Effector memory CD4-positive, alpha-beta T cell (primary cell): ENCODE data around the gene GDNF.
"Not testable (repeated sequence)": the region's sequence is repeated elsewhere in the genome, so short reads cannot be mapped to it uniquely, and the experiment has no call there.

Experiments
- DNase-seq, 3 donors: peaks; one replicate each; pipeline ENCODE4 v3.0.0-alpha.2; 2020
- H3K27ac ChIP-seq: 2 replicates; pipeline ENCODE4 v1.7.0; 2013; ENCODE audit warnings: mild to moderate bottlenecking, low read length, moderate library complexity; ENCODE audit not compliant: insufficient read depth, poor library complexity, severe bottlenecking
- H3K27me3 ChIP-seq: replicated peaks from 2 replicates; pipeline ENCODE4 v1.7.0; 2013; ENCODE audit warnings: mild to moderate bottlenecking, low read length; ENCODE audit not compliant: insufficient read depth, control insufficient read depth, poor library complexity, severe bottlenecking
- H3K36me3 ChIP-seq: 2 replicates; pipeline ENCODE4 v1.7.0; 2013; ENCODE audit warnings: mild to moderate bottlenecking, low read length, moderate library complexity; ENCODE audit not compliant: control insufficient read depth, insufficient read depth
- H3K4me1 ChIP-seq: 2 replicates; pipeline ENCODE4 v1.7.0; 2013; ENCODE audit warnings: low read length, mild to moderate bottlenecking; ENCODE audit not compliant: control insufficient read depth, insufficient read depth, poor library complexity, severe bottlenecking
- H3K4me3 ChIP-seq: 2 replicates; pipeline ENCODE4 v1.7.0; 2013; ENCODE audit warnings: low read length, low read depth, mild to moderate bottlenecking; ENCODE audit not compliant: insufficient read depth, poor library complexity, severe bottlenecking
- H3K9me3 ChIP-seq: 2 replicates; pipeline ENCODE4 v1.7.0; 2013; ENCODE audit warnings: mild to moderate bottlenecking, low read length, moderate library complexity; ENCODE audit not compliant: control insufficient read depth

Gene GDNF

DNA sequence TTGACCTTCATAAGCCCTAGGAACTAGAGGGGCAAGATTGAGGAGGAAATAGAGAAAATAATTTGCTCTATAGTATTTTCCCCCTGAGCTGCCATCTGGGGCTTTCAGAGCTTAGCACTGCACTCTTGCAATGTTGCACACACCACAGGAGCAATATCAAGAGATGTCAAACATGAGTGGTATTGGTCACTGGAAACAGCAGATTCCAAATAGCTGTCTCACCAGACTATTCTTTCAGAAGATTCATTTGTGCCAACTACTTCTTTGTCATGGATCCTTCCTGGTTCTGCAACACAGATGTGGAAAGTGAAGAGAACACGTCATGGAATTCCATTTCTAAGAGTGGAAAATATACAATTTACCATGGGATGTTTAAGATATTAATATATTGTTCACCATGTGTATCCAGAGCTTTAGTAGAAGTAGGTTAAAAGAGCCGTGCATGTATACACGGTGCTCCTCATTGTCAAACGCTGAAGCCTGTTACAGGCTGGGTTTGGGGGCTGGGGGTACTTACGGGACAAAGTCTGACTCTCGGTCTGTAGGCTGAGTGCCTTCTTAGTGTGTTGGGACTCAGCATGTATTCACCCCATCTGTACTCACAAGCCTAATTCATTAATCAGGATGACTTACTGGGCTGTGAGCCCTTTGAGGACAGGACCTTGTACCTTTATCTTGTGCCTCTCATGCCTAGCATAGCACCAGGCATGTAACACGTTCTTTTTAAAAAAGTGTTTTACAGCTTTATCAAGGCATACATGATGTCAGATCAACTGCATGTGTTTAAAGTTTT lies 31.4 kb upstream of the GDNF start:
- Histone ChIP-seq H3K4me3 (no peak overlapping the region), H3K9me3 (no peaks in the 10 kb centered on the region), H3K27ac (no peak overlapping the region), H3K36me3 (no peaks in the 10 kb centered on the region), H3K27me3 (no peaks in the 10 kb centered on the region), H3K4me1 (no peaks in the 10 kb centered on the region)
- no peak for DNase-seq

DNA sequence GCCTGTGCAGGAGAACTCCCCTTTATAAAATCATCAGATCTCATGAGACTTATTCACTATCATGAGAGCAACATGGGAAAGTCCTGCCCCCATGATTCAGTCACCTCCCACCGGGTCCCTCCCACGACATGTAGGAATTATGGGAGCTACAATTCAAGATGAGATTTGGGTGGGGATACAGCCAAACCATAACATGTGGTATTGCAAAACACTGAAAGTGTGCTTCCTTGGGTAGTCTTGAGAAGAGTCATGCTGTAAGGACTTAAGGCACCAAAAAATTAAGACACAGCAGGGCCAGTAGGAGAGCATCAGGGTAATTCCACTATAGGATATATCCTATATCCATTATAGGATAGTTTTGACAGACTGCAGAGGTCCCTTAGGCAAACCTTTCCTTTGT lies 29.4 kb upstream of the GDNF start:
- no peaks in the 10 kb centered on the region for H3K4me1 ChIP-seq
- H3K9me3 ChIP-seq, result no peaks in the 10 kb centered on the region
- no peak for DNase-seq
- no peaks in the 10 kb centered on the region for H3K36me3 ChIP-seq
- H3K27me3 ChIP-seq, result no peaks in the 10 kb centered on the region
- no peak overlapping the region for H3K4me3 ChIP-seq
- H3K27ac ChIP-seq, result no peak overlapping the region

DNA sequence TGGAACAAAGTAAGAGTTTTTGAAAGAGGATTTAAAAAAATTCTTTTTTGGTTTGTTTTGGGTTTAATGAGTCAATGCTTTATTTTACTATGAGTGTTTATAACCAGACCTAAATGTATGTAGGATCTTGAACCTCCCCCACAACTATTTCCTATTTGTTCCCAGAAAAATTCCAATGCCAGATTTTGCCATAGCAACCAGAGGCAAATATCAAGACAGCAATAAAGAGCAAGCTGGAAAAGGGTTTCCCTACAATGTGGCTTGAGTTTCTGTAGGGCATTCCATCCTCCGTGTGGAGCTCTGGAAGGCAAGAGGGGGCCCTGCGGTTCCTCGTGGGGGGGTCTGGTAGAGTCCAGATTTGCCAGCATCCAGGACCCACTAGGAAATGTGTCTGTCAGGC lies 27.8 kb upstream of the GDNF start:
- no peaks in the 10 kb centered on the region for H3K36me3 ChIP-seq
- no peak overlapping the region for H3K27ac ChIP-seq
- no peaks in the 10 kb centered on the region for H3K27me3 ChIP-seq
- H3K4me3 ChIP-seq, result no peak overlapping the region
- no peaks in the 10 kb centered on the region for H3K9me3 ChIP-seq
- H3K4me1 ChIP-seq, result no peaks in the 10 kb centered on the region
- no peak for DNase-seq

DNA sequence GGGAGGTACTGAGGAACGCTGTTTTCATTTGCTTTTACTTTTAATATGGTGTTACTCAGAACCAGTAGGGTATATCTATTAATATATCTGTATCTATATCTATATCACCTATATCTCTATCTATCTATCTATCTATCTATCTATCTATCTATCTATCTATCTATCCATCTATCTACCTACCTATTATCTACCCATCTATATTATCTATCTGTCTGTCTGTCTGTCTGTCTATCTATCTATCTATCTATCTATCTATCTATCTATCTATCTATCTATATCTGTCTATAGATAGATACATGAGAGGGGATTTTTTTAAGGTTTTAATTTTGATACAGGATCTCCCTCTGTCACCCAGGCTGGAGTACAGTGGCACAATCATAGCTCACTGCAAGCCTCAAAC lies 23.1 kb upstream of the GDNF start:
- H3K27ac ChIP-seq, H3K4me1 ChIP-seq, DNase-seq, H3K4me3 ChIP-seq, H3K27me3 ChIP-seq, H3K9me3 ChIP-seq, H3K36me3 ChIP-seq: not testable (repeated sequence)

DNA sequence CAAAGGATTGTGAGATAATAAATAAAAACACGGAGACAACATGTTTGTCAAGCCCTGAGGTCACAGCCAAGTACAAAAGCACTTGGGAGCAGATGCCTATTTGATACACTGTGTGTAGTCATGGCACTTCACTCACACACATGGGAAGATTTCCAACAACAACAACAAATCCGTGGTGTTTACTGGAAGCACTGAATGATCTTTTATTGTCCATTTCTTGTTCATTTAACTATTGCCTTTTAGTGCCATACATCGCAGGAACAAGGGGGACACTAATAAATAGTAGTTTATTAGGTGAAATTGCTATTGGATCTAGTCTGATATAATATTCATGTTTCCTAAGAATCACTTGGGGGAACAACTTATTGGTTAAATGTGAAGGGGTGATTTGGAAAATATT lies 20.4 kb upstream of the GDNF start:
- no peaks in the 10 kb centered on the region for H3K27me3 ChIP-seq
- DNase-seq, result no peak
- no peak overlapping the region for H3K27ac ChIP-seq
- H3K4me3 ChIP-seq, result no peak overlapping the region
- H3K9me3 ChIP-seq, result no peaks in the 10 kb centered on the region
- no peaks in the 10 kb centered on the region for H3K36me3 ChIP-seq
- H3K4me1 ChIP-seq, result no peaks in the 10 kb centered on the region

DNA sequence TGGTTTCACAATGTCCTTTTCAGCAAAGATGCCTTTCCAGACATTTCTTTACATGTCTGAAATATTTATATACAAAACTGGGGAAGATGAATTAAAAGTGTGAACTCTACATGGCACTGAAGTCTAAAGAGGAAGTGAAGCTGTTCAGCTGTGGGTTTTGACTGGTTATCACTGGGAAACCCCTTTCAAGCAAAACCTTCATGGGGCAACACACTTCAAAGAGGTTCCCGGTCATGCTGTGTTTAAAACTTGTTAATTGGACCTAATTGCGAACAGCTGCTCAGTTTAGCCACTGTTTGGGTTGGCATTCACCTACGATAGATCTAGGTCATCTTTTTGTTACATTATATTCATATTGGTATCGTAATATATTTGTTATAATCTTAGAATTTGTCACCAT lies 20.0 kb upstream of the GDNF start:
- no peaks in the 10 kb centered on the region for H3K27me3 ChIP-seq
- H3K4me1 ChIP-seq, result no peaks in the 10 kb centered on the region
- H3K36me3 ChIP-seq, result no peaks in the 10 kb centered on the region
- no peaks in the 10 kb centered on the region for H3K9me3 ChIP-seq
- no peak for DNase-seq
- H3K27ac ChIP-seq, result no peak overlapping the region
- H3K4me3 ChIP-seq, result no peak overlapping the region

DNA sequence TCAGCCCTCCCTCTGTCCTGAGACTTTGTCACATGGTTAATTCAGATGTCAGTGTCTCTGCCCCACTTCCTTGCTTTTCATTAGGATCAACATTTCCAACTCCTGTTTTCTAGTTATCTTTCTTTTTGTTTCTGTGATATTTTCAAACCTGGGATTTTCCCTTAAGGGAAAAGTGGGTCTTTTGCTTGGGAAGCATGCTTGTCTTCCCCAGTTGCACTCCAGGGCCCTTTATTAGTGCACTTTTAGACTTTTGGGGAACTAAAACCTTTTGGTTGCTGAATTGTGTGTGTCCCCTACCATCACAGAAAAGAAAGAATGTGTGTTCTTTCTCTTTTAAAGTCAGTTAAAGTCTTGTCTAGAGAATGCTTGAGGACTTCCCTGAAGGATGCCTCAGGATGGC lies 18.4 kb upstream of the GDNF start:
- Histone ChIP-seq H3K4me1 (no peaks in the 10 kb centered on the region), H3K36me3 (no peaks in the 10 kb centered on the region), H3K27me3 (no peaks in the 10 kb centered on the region), H3K27ac (no peak overlapping the region), H3K4me3 (no peak overlapping the region), H3K9me3 (peaks cover 3% of the 10 kb centered on the region)
- no peak for DNase-seq

DNA sequence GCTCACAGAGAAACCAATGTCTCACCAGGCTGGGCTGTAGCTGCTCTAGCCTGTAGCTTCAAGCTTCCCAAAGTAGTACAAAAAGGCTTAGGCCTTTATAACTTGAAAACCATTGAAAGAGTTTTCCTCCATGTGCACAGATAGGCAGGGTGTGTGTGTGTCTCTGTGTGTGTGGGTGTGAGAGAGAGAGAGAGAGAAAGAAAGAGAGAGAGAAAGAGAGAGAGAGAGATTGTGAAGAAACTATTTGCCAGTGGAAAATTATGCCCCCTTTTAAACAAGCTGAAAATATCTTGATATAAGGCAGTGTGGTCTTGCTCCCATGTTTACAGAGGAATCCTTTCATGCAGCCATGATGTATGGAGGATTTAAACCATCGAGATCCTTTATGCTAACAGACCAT lies 17.9 kb upstream of the GDNF start:
- Histone ChIP-seq H3K4me1 (no peaks in the 10 kb centered on the region), H3K36me3 (no peaks in the 10 kb centered on the region), H3K27ac (no peak overlapping the region), H3K27me3 (no peaks in the 10 kb centered on the region), H3K9me3 (peaks cover 3% of the 10 kb centered on the region), H3K4me3 (no peak overlapping the region)
- no peak for DNase-seq

DNA sequence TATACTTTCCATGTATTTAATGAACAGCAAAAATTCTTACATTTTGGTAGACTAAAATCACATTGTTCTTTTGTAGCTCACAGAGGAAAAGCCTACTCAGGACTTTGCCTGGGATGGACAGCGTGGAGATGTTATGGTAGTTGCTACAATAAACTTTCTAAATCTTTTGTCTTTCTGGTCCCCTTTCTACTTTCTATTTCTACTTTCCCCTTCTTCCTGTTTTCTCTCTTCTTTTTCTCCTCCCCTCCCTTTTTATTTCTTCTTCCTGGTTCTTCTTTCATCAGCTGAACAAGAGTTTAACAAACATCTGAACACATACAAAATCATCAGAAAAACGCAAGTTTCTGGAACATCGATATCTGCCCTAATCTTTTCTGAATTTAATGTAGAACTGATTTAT lies 15.6 kb upstream of the GDNF start:
- Histone ChIP-seq H3K27me3 (no peaks in the 10 kb centered on the region), H3K9me3 (peaks cover 3% of the 10 kb centered on the region), H3K4me3 (no peak overlapping the region), H3K36me3 (no peaks in the 10 kb centered on the region), H3K4me1 (no peaks in the 10 kb centered on the region), H3K27ac (no peak overlapping the region)
- DNase-seq, result no peak

DNA sequence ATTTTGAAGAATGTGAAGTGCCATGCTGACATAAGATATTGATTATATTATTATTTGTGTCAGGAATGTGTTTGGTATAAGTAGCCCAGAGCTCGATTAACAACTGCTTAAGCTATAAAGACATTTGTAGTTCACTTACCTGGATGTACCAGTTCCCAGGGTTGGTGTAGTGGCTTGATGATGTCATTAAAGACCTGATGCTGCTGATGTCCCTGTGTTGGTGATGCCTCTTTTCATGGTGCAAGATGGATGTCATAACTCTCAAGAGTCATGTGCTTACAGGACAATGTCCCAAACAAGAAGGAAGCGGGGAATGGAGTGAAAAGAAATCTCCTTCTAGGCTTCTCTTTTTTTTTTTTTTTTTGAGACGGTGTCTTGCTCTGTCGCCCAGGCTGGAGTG lies 11.5 kb upstream of the GDNF start:
- Histone ChIP-seq H3K4me3 (no peak overlapping the region), H3K27ac (no peak overlapping the region), H3K4me1 (no peaks in the 10 kb centered on the region), H3K27me3 (no peaks in the 10 kb centered on the region), H3K9me3 (peaks cover 3% of the 10 kb centered on the region), H3K36me3 (no peaks in the 10 kb centered on the region)
- DNase-seq, result no peak
